IPS-15b (cell line): ENCODE data around the gene KLHL2.

Experiments used
- H3K27me3 ChIP-seq: one replicate; pipeline ENCODE4 v1.6.1; 2013; ENCODE audit warnings: low read length; ENCODE audit not compliant: control insufficient read depth, insufficient read depth
- H3K36me3 ChIP-seq: one replicate; pipeline ENCODE4 v1.6.1; 2013; ENCODE audit warnings: low read length; ENCODE audit not compliant: control insufficient read depth, insufficient read depth
- H3K4me1 ChIP-seq: one replicate; pipeline ENCODE4 v1.6.1; 2013; ENCODE audit warnings: mild to moderate bottlenecking, low read length; ENCODE audit not compliant: control insufficient read depth, insufficient read depth
- H3K4me3 ChIP-seq: one replicate; pipeline ENCODE4 v1.5.1; 2013; ENCODE audit warnings: low read depth, low read length
- H3K9ac ChIP-seq: one replicate; pipeline ENCODE4 v1.6.1; 2013; ENCODE audit warnings: low read depth, mild to moderate bottlenecking, low read length
- H3K9me3 ChIP-seq: one replicate; pipeline ENCODE4 v1.6.1; 2013; ENCODE audit warnings: mild to moderate bottlenecking, low read length; ENCODE audit not compliant: control insufficient read depth, insufficient read depth

Gene KLHL2

GRCh38 chr4:165185448-165185847, 21.9 kb upstream of the KLHL2 start:
- Histone ChIP-seq H3K36me3 (no peaks in the 10 kb centered on the region), H3K27me3 (no peaks in the 10 kb centered on the region), H3K4me1 (peaks cover 2% of the 10 kb centered on the region), H3K9me3 (no peaks in the 10 kb centered on the region), H3K4me3 (no peak overlapping the region), H3K9ac (no peak overlapping the region)

DNA sequence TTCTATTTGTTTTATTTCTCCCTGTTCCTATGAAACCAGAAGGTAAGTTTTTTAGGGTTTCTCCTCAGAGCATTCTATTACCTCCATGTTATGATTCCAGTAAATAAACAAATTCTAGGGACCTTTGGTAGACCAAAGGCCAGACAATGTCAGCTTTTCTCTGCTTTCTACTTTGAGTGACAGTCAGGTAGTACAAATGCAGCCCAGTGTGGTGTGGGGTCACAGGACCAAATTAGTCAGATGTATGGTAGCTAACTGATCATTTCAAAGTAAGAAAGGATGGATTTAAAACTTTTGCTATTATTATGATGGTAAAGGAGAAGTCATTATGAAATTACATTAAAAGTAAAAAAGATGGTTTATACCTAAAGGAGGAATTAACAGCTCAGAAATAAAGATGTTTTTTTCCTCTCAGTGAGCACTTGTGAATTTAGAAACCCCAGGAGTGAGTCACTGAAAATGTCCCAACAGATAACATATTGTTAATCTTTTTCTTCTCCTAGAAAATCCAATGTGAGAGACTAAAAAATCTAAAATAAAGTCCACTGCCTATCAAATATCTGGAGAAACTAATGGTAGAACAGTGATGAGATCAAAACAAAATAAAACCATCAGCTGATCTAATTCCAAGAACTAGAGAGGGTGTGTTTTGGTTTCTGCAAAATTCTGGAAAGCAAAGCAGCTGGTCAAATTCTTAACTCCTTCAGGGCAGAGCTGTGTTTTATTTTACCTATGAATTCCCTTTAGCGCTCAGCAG, 16.6 kb upstream of the KLHL2 start:
- H3K4me3 ChIP-seq: no peak overlapping the region
- H3K9me3 ChIP-seq: no peaks in the 10 kb centered on the region
- H3K36me3 ChIP-seq: no peaks in the 10 kb centered on the region
- peaks cover 2% of the 10 kb centered on the region for H3K4me1 ChIP-seq
- H3K27me3 ChIP-seq: no peaks in the 10 kb centered on the region
- H3K9ac ChIP-seq: no peak overlapping the region

- H3K27me3 ChIP-seq: no peaks in the 10 kb centered on the region
- no peak overlapping the region for H3K4me3 ChIP-seq
- no peaks in the 10 kb centered on the region for H3K9me3 ChIP-seq
- no peaks in the 10 kb centered on the region for H3K4me1 ChIP-seq
- H3K9ac ChIP-seq: no peak overlapping the region
- no peaks in the 10 kb centered on the region for H3K36me3 ChIP-seq
These were observed 16.1 kb upstream of the KLHL2 start for GRCh38 chr4:165191348-165191656.

DNA sequence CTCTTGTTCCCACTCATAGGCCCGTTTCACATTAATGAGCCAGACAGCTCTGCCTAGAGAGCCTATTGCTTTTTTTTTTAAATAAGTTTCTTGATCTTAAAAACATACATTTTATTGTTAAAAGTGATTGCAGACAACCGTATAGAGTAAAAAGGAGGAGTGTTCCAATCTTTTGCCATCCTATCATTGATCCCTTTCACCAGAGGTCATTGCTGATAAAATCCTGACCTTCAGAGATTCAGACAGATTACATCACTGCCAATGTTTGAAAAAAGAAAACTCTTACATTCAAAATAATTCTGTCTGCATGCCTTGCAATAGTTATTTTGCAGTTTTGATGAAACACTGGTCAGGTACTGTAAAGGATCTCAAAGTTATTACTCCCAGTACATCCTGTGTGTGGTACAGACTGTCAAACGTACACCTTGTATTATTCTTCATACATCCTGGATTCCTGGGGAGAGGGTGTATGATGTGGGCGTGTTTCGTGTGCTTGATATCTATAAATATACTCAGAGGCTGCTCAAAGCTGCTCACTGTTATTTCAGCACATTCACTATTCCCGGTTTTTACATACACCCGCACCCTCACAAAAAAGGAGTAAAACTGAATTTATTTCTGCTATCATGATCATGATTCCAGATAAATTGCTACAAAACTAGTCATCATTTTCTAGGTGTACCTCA, 15.4 kb upstream of the KLHL2 start:
- Histone ChIP-seq H3K4me3 (no peak overlapping the region), H3K36me3 (no peaks in the 10 kb centered on the region), H3K27me3 (no peaks in the 10 kb centered on the region), H3K9ac (no peak overlapping the region), H3K4me1 (no peaks in the 10 kb centered on the region), H3K9me3 (no peaks in the 10 kb centered on the region)

DNA sequence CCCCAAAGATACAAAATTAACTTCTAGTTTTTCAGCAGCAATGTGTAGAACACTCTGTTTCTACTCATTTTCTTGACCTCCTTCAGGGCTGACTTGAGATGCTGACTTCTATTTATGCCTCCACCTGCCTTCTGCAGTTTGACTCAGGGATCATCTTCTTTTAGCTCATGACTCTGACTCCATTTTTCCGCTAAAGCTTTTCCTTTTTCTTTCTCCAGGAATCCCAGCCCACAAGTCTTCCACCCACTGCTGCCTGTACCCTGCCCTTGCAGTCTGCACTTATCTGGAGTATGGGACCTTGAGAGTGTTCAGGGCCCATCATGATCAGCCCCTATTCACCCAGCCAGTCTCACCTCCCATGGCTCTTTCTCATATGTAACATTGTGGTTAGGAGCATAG, 14.9 kb upstream of the KLHL2 start:
- H3K36me3 ChIP-seq: no peaks in the 10 kb centered on the region
- no peaks in the 10 kb centered on the region for H3K4me1 ChIP-seq
- H3K9ac ChIP-seq: no peak overlapping the region
- H3K9me3 ChIP-seq: no peaks in the 10 kb centered on the region
- H3K27me3 ChIP-seq: no peaks in the 10 kb centered on the region
- no peak overlapping the region for H3K4me3 ChIP-seq

- Histone ChIP-seq H3K36me3 (no peaks in the 10 kb centered on the region), H3K4me1 (no peaks in the 10 kb centered on the region), H3K4me3 (no peak overlapping the region), H3K27me3 (no peaks in the 10 kb centered on the region), H3K9me3 (no peaks in the 10 kb centered on the region), H3K9ac (no peak overlapping the region)
These were observed 14.4 kb upstream of the KLHL2 start for GRCh38 chr4:165192956-165193355.

GRCh38 chr4:165194368-165194767, 13.0 kb upstream of the KLHL2 start:
- no peaks in the 10 kb centered on the region for H3K4me1 ChIP-seq
- H3K27me3 ChIP-seq: no peaks in the 10 kb centered on the region
- no peaks in the 10 kb centered on the region for H3K36me3 ChIP-seq
- no peak overlapping the region for H3K9ac ChIP-seq
- H3K9me3 ChIP-seq: no peaks in the 10 kb centered on the region
- no peak overlapping the region for H3K4me3 ChIP-seq

DNA sequence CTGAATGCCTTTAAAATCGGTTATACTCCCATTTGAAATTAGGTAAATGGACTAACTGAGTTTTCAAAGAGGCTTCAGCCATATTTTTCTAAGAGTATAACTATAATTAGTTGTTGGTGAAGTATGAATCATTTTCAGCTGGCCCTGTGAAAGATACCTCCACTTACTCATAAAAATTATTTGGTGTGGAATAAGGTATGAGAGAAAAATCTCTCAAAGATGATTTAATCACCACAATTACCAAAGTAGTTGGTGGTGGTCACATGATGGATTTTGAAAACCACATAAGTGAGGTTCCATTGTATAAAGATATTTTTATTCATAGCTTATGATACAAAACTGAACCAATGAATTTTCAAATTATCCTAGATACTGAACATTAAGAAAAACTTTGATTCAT, 9.0 kb upstream of the KLHL2 start:
- H3K9ac ChIP-seq: no peak overlapping the region
- H3K4me1 ChIP-seq: no peaks in the 10 kb centered on the region
- no peaks in the 10 kb centered on the region for H3K9me3 ChIP-seq
- H3K36me3 ChIP-seq: no peaks in the 10 kb centered on the region
- no peaks in the 10 kb centered on the region for H3K27me3 ChIP-seq
- H3K4me3 ChIP-seq: no peak overlapping the region

GRCh38 chr4:165199286-165199685, 8.1 kb upstream of the KLHL2 start:
- H3K4me1 ChIP-seq: no peaks in the 10 kb centered on the region
- no peaks in the 10 kb centered on the region for H3K9me3 ChIP-seq
- no peaks in the 10 kb centered on the region for H3K36me3 ChIP-seq
- H3K9ac ChIP-seq: no peak overlapping the region
- H3K4me3 ChIP-seq: no peak overlapping the region
- H3K27me3 ChIP-seq: no peaks in the 10 kb centered on the region

GRCh38 chr4:165199722-165200121, 7.6 kb upstream of the KLHL2 start:
- Histone ChIP-seq H3K27me3 (no peaks in the 10 kb centered on the region), H3K9ac (no peak overlapping the region), H3K36me3 (no peaks in the 10 kb centered on the region), H3K4me3 (no peak overlapping the region), H3K9me3 (no peaks in the 10 kb centered on the region), H3K4me1 (no peaks in the 10 kb centered on the region)

GRCh38 chr4:165201806-165202205, 5.6 kb upstream of the KLHL2 start:
- Histone ChIP-seq H3K9me3 (no peaks in the 10 kb centered on the region), H3K4me1 (peaks cover 8% of the 10 kb centered on the region), H3K27me3 (peaks cover 6% of the 10 kb centered on the region)

More at GRCh38 chr4:165201806-165202205, 5.6 kb upstream of the KLHL2 start:
- H3K9ac ChIP-seq: no peak overlapping the region
- H3K36me3 ChIP-seq: no peaks in the 10 kb centered on the region
- H3K4me3 ChIP-seq: no peak overlapping the region
